GM13977 (cell line): ENCODE results near the gene SHANK3.

ENCODE experiments used
- DNase-seq: peaks from one replicate; pipeline ENCODE4 v3.0.0; 2012; ENCODE audit warnings: low spot score
- CTCF ChIP-seq: IDR thresholded peaks from 2 replicates; pipeline ENCODE4 v1.5.1; 2012; ENCODE audit warnings: mild to moderate bottlenecking, control low read depth; ENCODE audit not compliant: insufficient read depth; ENCODE audit errors: extremely low read depth, missing control alignments
- in situ Hi-C: fragments of 300-500 bp; cut with MboI; formaldehyde crosslinking; loops from one replicate; pipeline ENCODE4 v1.12.0; 2022; ENCODE audit warnings: low sequenced_read_pairs, low pct_unique_long_range_greater_than_20kb, mixed read lengths, inconsistent platforms; ENCODE audit not compliant: unreplicated experiment

SHANK3 gene

GRCh38 chr22:50700387-50701075, 27.9 kb downstream of the SHANK3 start:
- no peak for DNase-seq
- in situ Hi-C loops, result no loop called here
- TF ChIP-seq CTCF, result no peak

- in situ Hi-C loops, result no loop called here
- TF ChIP-seq CTCF, result no peak
- DNase-seq, result no peak
Measured at GRCh38 chr22:50701076-50701419, 28.4 kb downstream of the SHANK3 start.

- no peak for TF ChIP-seq CTCF
- in situ Hi-C loops, result no loop called here
- DNase-seq, result no peak
Measured at GRCh38 chr22:50701428-50702154, 29.0 kb downstream of the SHANK3 start.

GRCh38 chr22:50702261-50702671, 29.6 kb downstream of the SHANK3 start:
- in situ Hi-C loops, result no loop called here
- DNase-seq, result no peak
- TF ChIP-seq CTCF, result no peak

- no peak for DNase-seq
- TF ChIP-seq CTCF, result no peak
- in situ Hi-C loops, result no loop called here
Measured at GRCh38 chr22:50702821-50703725, 30.4 kb downstream of the SHANK3 start.

- in situ Hi-C loops, result no loop called here
- no peak for DNase-seq
- TF ChIP-seq CTCF, result no peak
Measured at GRCh38 chr22:50703726-50704509, 31.3 kb downstream of the SHANK3 start.
